SKM-1 treated with dmso at 0.1 percent for 144 hours (cell line): ENCODE measurements around the gene PNMA8B.
"Not testable (repeated sequence)": the region's sequence is repeated elsewhere in the genome, so short reads cannot be mapped to it uniquely, and the experiment has no call there.

Experiments
- DNase-seq: peaks from one replicate; lab custom pipeline; 2025; ENCODE audit not compliant: unreplicated experiment; lab: John Stamatoyannopoulos, UW

PNMA8B gene, protein sequence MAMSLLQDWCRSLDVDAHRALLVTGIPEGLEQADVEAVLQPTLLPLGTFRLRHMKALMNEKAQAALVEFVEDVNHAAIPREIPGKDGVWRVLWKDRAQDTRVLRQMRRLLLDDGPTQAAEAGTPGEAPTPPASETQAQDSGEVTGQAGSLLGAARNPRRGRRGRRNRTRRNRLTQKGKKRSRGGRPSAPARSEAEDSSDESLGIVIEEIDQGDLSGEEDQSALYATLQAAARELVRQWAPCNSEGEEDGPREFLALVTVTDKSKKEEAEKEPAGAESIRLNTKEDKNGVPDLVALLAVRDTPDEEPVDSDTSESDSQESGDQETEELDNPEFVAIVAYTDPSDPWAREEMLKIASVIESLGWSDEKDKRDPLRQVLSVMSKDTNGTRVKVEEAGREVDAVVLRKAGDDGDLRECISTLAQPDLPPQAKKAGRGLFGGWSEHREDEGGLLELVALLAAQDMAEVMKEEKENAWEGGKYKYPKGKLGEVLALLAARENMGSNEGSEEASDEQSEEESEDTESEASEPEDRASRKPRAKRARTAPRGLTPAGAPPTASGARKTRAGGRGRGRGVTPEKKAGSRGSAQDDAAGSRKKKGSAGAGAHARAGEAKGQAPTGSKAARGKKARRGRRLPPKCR

GRCh38 chr19:46495786-46496099, at the start of gene PNMA8B:
Gene PNMA8B, minus strand, starts transcription at chr19:46495867. Its CDS starts 402 bp downstream, at chr19:46495465.
- no peak for DNase-seq

DNA sequence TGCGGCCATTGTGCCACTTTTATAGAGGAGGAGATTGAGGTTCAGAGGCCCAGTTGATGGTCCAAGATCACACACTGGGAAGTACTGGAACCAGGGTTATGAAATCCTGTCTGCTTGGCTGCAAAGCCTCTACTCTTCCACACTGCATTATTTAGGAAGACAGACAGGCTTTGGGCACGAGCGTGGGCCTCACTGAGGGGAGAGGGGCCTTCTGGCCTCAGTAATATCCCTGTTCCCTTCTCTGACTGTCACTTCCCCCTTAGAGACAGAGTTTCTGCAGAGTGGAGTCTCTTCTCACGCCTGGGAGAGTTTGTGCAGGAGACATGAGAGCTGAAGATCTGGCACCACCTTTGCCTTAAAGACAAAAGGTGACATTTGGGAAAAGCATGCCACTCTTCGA, 49.0 kb upstream of the PNMA8B start:
- no peak for DNase-seq

DNA sequence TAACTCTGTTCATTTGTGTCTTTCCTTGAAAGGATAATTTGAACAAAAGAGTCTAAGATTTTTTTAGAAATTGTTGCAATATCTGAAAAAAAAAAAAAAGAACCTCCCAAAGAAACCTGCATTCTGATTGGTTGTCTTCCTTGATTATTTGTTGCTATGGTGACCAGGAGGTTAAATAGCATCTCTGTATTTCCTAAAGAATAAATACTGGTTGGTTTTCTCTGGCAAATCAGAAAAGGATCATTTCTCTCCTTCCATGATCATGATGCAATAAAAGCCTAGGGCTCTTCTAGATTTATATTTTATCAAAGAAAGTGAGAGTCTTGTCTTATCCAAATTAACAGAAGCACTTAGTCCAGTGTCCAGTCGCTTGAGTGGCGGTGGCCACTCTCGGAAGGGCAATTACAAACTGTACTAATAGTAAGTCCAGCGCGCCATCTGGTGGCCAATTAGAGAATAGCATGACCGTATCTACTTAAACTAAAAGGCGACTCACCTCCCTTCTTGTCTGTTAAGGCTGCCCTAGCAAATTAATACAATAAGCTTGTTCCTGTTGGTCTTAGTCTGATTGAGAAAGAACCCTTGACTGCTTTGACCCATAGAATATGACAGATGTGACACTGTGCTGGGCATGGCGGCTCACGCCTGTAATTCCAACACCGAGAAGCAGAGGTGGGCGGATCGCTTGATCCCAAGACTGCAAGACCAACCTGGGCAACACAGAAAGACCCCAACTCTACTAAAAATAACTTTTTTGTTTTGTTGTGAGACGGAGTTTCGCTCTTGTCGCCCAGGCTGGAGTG, 47.0 kb upstream of the PNMA8B start:
- peak; percentile 66 for DNase-seq

GRCh38 chr19:46537136-46538097, 41.8 kb upstream of the PNMA8B start:
- peak; percentile 7 for DNase-seq

- no peak for DNase-seq
Observed at GRCh38 chr19:46536391-46536790, 40.7 kb upstream of the PNMA8B start.

DNA sequence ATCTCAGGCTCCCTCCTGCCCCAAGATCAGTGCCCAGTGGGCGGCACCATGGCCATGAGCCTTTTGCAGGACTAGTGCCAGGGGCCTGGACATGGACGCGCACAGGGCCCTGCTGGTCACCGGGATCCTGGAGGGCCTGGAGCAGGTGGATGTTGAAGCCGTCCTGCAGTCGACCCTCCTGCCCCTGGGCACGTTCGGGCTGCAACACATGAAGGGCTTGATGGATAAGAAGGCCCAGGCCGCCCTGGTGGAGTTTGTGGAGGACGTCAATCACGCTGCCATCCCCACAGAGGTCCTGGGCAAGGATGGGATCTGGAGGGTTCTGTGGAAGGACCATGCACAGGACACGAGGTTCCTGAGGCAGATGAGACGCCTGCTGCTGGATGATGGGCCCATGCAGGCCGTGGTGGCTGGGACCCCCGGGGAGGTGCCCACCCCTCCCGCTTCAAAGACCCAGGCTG, 38.0 kb upstream of the PNMA8B start:
- DNase-seq = no peak

DNA sequence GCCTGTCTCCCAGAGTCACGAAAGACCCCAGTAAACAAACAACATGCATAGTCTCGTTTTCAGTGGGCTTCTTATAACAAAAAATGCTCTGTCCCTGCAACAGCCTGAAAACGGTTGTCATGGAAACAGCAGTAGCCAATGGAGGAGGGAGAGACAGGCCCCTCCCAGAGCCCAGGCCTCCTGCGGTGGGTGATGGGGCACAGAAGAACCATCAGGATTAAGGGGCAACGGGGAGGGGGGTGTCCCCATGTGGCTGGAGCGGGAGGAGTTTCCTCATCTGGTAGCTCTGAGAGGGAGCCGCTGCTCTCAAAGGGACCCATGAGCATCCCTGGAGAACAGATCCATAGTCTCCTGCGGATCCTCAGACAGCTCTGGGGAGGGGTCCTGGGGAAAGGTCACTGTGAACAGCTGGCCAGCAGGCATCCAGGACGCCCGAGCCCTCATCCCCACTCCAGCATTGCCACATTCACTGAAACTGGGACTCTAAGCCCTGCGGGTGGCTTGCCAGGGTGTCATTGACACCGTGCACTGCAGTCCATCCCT, 37.5 kb upstream of the PNMA8B start:
- no peak for DNase-seq

- no peak for DNase-seq
Observed at GRCh38 chr19:46530636-46531035, 35.0 kb upstream of the PNMA8B start.

GRCh38 chr19:46529622-46530451, 34.2 kb upstream of the PNMA8B start:
- peak; percentile 84 for DNase-seq

- DNase-seq = no peak
Observed at GRCh38 chr19:46528601-46529590, 33.2 kb upstream of the PNMA8B start.

DNA sequence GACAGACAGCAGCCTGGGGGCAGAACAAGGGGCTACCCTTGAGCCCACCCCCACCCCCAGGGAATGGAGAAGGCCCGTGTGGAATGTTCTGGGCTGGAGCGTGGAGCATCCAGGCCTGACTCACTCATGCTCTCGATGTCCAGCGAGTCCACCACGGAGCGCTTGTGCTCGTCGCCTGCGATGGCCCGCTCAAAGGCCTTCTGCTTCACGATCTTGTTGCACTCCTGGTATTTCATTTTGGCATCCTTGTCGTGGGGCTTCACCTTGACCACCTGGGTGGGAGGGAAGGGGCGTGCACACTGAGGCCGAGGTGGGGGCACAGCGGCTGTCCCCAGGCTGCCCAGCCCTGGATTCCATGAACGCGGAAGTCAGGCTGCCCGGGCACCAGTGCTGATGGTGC, 31.1 kb upstream of the PNMA8B start:
- not testable (repeated sequence) for DNase-seq

DNA sequence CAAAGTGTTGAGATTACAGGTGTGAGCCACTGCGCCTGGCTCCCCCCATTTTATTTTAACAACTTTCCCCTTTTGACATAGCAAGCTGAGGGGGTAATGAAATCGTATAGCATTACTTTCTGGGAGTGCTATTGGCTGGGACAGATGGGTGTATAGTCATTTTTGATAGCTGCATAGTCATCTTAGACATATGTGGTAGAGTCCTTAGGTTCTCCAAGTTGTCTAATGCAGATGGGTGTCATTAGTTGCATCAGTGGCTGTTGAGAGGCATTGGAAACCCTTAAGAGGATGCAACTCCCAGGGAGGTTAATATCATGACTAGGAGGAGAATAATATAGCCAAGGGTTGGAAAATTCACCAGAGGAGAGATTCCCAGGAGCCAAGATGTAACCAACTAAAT, 28.6 kb upstream of the PNMA8B start:
- DNase-seq = no peak

GRCh38 chr19:46522988-46523387, 27.3 kb upstream of the PNMA8B start:
- not testable (repeated sequence) for DNase-seq

DNA sequence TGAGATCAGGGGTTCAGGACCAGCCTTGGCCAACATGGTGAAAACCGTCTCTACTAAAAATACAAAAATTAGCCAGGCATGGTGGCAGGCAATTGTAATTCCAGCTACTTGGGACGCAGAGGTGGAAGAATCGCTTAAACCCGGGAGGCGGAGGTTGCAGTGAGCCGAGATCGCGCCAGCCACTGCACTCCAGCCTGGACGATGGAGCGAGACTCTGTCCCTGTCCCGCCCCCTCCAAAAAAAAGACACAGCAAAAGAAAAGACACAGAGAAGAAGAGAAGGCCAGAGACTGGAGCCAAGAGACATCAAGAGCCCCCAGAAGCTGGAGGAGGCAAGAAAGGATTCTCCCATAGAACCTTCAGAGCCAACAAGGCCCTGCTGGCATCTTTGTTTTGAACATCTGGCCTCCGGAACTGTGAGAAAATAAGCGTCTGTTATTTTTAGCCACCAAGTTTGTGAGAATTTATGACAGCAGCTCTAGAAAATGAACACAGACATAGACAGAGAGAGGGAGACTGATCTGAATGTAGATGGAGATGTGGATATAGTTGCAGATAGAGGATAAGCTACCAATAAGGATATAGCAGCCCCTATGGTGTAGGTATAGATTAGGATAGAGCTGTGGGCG, 25.7 kb upstream of the PNMA8B start:
- DNase-seq = no peak

GRCh38 chr19:46520616-46521015, 24.9 kb upstream of the PNMA8B start:
- no peak for DNase-seq

DNA sequence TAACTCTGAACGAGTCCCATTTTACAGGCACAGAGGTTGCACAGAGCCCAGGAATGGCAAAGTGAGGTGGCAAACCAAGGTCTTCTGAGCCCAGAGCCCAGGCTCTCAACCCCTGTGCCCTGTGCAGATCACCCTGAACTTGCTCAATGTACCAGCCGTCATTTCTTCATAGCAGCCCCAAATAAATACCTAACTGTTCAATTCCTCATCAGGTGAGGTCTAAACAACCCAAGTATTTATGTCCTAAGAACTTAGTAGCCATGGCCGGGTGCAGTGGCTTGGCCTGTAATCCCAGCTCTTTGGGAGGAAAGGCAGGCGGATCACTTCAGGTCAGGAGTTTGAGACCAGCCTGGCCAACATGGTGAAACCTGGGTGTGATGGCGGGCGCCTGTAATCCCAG, 21.8 kb upstream of the PNMA8B start:
- no peak for DNase-seq

DNA sequence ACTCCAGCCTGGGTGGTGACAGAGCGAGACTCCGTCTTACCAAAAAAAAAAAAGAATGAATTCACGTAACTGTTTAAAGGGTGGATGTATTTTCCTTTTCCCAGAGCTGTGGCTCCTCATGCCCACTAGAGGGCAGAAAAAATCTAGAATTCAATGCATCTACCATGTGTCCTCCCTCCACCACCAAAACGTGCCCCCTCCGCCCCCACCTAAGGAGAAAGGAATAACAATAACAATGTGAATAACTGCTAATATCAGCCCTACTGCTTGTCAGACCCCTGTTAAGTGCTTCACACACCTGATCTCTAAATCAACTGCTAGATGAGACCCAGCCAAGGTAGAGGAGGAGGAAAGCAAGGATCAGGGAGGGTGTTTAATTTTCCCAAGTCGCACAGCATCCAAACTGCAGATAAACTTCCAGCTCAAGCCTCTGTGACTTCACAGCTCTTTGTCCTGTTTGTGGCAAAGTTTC, 20.2 kb upstream of the PNMA8B start:
- peak; percentile 24 for DNase-seq

DNA sequence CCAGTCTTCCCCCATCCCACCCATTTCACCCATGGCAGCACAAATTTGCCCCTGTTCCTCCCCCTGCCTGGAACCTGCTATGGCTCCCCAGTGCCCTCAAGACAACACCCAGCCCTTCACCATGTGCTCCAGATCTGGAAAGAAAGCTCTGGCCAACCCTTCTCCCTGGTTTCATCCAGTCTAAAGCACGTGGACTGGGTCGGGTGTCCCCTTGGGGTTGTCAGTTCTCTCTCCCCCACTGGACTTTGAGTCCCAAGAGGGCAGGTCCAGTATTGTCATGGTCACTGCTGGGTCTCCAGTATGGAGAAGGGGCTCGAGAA, 19.6 kb upstream of the PNMA8B start:
- no peak for DNase-seq
